Keratinocyte (primary cell): ENCODE data around the gene FMO4. TPM values are rescaled to one million over a fixed set of nuclear protein-coding genes. Genes with fewer than 3 reads are reported as not detected.

Source experiments
- DNase-seq: peaks from one replicate; pipeline ENCODE4 v3.0.0-alpha.2; 2011; ENCODE audit warnings: low read depth, missing footprints, low spot score
- FAIRE-seq: peaks from 2 replicates; lab custom pipeline; 2011; peaks lifted over from hg19 to GRCh38; lab: Jason Lieb, UNC
- H2AFZ ChIP-seq: 2 replicates; pipeline ENCODE4 v1.6.0; 2012; ENCODE audit warnings: low read length, control low read depth, inconsistent platforms; ENCODE audit not compliant: control insufficient read depth
- H3K27ac ChIP-seq: 2 replicates; pipeline ENCODE4 v1.5.1; 2011; ENCODE audit warnings: low read length; ENCODE audit not compliant: control insufficient read depth, insufficient read depth
- H3K27me3 ChIP-seq: 3 replicates; pipeline ENCODE4 v1.6.0; 2011; ENCODE audit warnings: low read length; ENCODE audit not compliant: control insufficient read depth, insufficient read depth; ENCODE audit errors: extremely low read depth
- H3K36me3 ChIP-seq, 2 experiments: 2 replicates in 1 of 2; 3 replicates in 1 of 2; pipeline ENCODE4 v1.5.1; 2011; ENCODE audit warnings: low read length in 2 of 2, mild to moderate bottlenecking in 1 of 2; ENCODE audit not compliant: control insufficient read depth in 2 of 2, insufficient read depth in 2 of 2; ENCODE audit errors: extremely low read depth in 1 of 2
- H3K4me1 ChIP-seq: 3 replicates; pipeline ENCODE4 v1.5.1; 2011; ENCODE audit warnings: low read length; ENCODE audit not compliant: control insufficient read depth, insufficient read depth; ENCODE audit errors: extremely low read depth
- H3K4me2 ChIP-seq: 3 replicates; pipeline ENCODE4 v1.6.0; 2011; ENCODE audit warnings: low read depth, low read length; ENCODE audit not compliant: control insufficient read depth, insufficient read depth; ENCODE audit errors: extremely low read depth
- H3K4me3 ChIP-seq, 3 experiments: fragments of 200-600 bp in 1 of 3; sonication (generic) in 1 of 3; 2 replicates in 2 of 3; 3 replicates in 1 of 3; pipeline ENCODE4 v1.5.1; 2011 to 2016; ENCODE audit warnings: low read length in 3 of 3, mild to moderate bottlenecking in 3 of 3, control low read depth in 2 of 3, inconsistent platforms in 1 of 3, low read depth in 1 of 3, mixed read lengths in 1 of 3, mixed run types in 1 of 3, moderate library complexity in 1 of 3; ENCODE audit not compliant: control insufficient read depth in 2 of 3, insufficient read depth in 2 of 3; ENCODE audit errors: extremely low read depth in 1 of 3
- H3K79me2 ChIP-seq: 2 replicates; pipeline ENCODE4 v1.6.0; 2012; ENCODE audit warnings: low read length; ENCODE audit not compliant: control insufficient read depth, insufficient read depth
- H3K9ac ChIP-seq: 3 replicates; pipeline ENCODE4 v1.6.0; 2011; ENCODE audit warnings: low read length; ENCODE audit not compliant: control insufficient read depth, insufficient read depth; ENCODE audit errors: extremely low read depth
- H3K9me1 ChIP-seq: 3 replicates; pipeline ENCODE4 v1.6.0; 2011; ENCODE audit warnings: low read length; ENCODE audit not compliant: control insufficient read depth, insufficient read depth; ENCODE audit errors: extremely low read depth
- H3K9me3 ChIP-seq: 2 replicates; pipeline ENCODE4 v1.5.1; 2012; ENCODE audit warnings: low read depth, low read length; ENCODE audit not compliant: control insufficient read depth
- H4K20me1 ChIP-seq: 3 replicates; pipeline ENCODE4 v1.6.0; 2011; ENCODE audit warnings: low read length; ENCODE audit not compliant: control insufficient read depth, insufficient read depth; ENCODE audit errors: extremely low read depth
- CTCF ChIP-seq, 3 experiments: IDR thresholded peaks in 1 of 3; conservative IDR thresholded peaks in 1 of 3; optimal IDR thresholded peaks in 1 of 3; 2 replicates in 2 of 3; 3 replicates in 1 of 3; pipeline versions ENCODE3 to v1.5.1; 2011; ENCODE audit warnings: low read length in 3 of 3, mild to moderate bottlenecking in 3 of 3, moderate library complexity in 2 of 3, control low read depth in 1 of 3, inconsistent platforms in 1 of 3; ENCODE audit not compliant: insufficient read depth in 2 of 3; ENCODE audit errors: extremely low read depth in 1 of 3
- EZH2 ChIP-seq: IDR thresholded peaks from one replicate; pipeline ENCODE4 v1.6.1; 2012; ENCODE audit warnings: inconsistent platforms, mild to moderate bottlenecking, low read length, moderate library complexity
- dilution Hi-C: fragments of 300-500 bp; cut with MboI; formaldehyde crosslinking; loops from one replicate; pipeline ENCODE4 v1.7.0; 2020; ENCODE audit warnings: low sequenced_read_pairs; ENCODE audit not compliant: extremely low pct_ligation_motif_present
- polyA plus RNA-seq, 5 experiments: library from polyadenylated mRNA; depleted of rRNA in 3 of 5; stranded (reverse) in 3 of 5; stranded (forward) in 1 of 5; unstranded in 1 of 5; fragments of >200 nt; gene quantifications; 1 replicate in 1 of 5; 2 replicates in 3 of 5; 3 replicates in 1 of 5; pipeline versions ENCODE4 v1.2.1 to v1.2.3, GENCODE V29; 2011 to 2012; ENCODE audit warnings: missing spikeins in 2 of 5, low read depth in 1 of 5, low replicate concordance in 1 of 5

FMO4 gene
- polyA plus RNA-seq, 1 donor (not counting 4 experiments of a cell fraction or from before 2014, with no cell fraction given) = 4.7 TPM

GRCh38 chr1:171270806-171271205, 43.2 kb upstream of the FMO4 start:
- Histone ChIP-seq H2AFZ (no peak overlapping the region), H3K9ac (no peak overlapping the region), H3K9me3 (no peaks in the 10 kb centered on the region), H3K4me2 (no peak overlapping the region), H3K9me1 (no peaks in the 10 kb centered on the region), H3K27me3 (no peaks in the 10 kb centered on the region), H3K4me3 (no peak overlapping the region), H3K79me2 (no peaks in the 10 kb centered on the region), H4K20me1 (no peaks in the 10 kb centered on the region), H3K4me1 (peaks cover 19% of the 10 kb centered on the region), H3K27ac (no peak overlapping the region), H3K36me3 (no peaks in the 10 kb centered on the region)
- FAIRE-seq = no peak
- TF ChIP-seq EZH2 (no peak), CTCF (optimal IDR thresholded peaks at IDR 0.05 in 1 of 3, IDR thresholded peaks at IDR 0.05 in 1 of 3, conservative IDR thresholded peaks at IDR 0.05 in 1 of 3; ENCODE audit: extremely low read depth in 1 of 3, insufficient read depth in 2 of 3, low read length in 3 of 3) (no peak)
- dilution Hi-C loops = no loop called here
- no peak for DNase-seq

- Histone ChIP-seq H3K79me2 (no peaks in the 10 kb centered on the region), H4K20me1 (no peaks in the 10 kb centered on the region), H3K9ac (no peak overlapping the region), H3K36me3 (no peaks in the 10 kb centered on the region), H3K4me2 (no peak overlapping the region), H3K4me3 (no peak overlapping the region), H3K27me3 (no peaks in the 10 kb centered on the region), H3K4me1 (no peaks in the 10 kb centered on the region), H3K27ac (no peak overlapping the region), H2AFZ (no peak overlapping the region), H3K9me1 (no peaks in the 10 kb centered on the region), H3K9me3 (no peaks in the 10 kb centered on the region)
- TF ChIP-seq CTCF (optimal IDR thresholded peaks at IDR 0.05 in 1 of 3, IDR thresholded peaks at IDR 0.05 in 1 of 3, conservative IDR thresholded peaks at IDR 0.05 in 1 of 3; ENCODE audit: extremely low read depth in 1 of 3, insufficient read depth in 2 of 3, low read length in 3 of 3) = no peak
- TF ChIP-seq EZH2 = no peak
- dilution Hi-C loops = no loop called here
- FAIRE-seq = no peak
- no peak for DNase-seq
Measured at GRCh38 chr1:171277534-171277933, 36.4 kb upstream of the FMO4 start.
